NCI-H2081 (cell line): ENCODE data around the gene KDM5A.
"Not testable (repeated sequence)": the region's sequence is repeated elsewhere in the genome, so short reads cannot be mapped to it uniquely, and the experiment has no call there.

ENCODE experiments used
- DNase-seq, 2 experiments: peaks; one replicate each; lab custom pipeline; 2025; lab: John Stamatoyannopoulos, UW

The KDM5A gene

DNA sequence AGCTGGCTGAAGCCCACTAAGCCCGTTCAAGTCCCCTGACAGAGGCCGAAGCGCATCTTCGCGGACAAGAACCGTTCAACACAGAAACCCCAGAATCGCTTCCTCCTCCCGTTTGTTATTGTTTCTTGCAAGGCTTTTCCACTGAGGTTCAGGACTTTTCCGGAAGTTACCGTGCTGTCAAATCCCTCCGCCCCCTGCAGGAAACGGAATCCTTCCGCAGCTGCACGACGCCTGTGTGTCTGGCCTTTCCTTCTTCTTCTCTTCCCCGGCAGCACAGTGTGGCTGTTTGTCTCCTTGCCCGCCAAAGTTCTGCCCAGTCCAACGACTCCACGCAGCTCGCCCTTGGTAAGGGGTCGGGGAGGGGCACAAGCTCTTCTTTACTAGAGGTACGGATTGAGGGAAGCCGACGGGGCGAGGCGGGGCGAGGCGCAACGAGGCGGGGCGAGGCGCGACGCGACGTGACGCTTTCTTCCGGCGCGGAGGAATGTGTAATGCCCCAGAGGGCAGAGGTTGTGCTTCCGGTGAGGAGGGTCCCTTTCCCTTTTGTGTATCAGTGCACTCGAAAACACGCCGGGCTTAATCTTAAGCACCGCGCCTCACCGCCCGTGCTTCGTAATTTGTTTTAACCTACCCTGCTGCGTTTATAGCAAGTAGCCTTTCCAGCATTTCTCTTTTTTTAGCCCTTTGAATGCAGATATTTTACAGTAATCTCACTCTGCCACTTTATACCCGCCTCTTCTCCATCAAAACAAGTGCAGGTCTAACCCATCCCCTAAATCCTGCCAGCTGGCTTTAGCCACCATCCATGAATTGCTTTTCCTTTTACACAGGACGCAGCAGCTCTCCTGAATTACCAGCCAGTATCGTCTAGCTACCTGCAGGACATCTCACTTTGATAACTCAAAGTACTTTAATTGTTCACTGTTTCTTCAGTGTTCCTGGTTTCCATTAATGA lies at the start of gene KDM5A:
TSS of gene KDM5A (minus strand) at position 179 of the 955 bp plus-strand sequence. CDS start 229 bp downstream, outside the sequence.
- no peak for DNase-seq

- DNase-seq: not testable (repeated sequence)
These were observed 46.6 kb upstream of the KDM5A start for GRCh38 chr12:435737-436136.

- DNase-seq: no peak
These were observed 33.4 kb upstream of the KDM5A start for GRCh38 chr12:422526-422925.

DNA sequence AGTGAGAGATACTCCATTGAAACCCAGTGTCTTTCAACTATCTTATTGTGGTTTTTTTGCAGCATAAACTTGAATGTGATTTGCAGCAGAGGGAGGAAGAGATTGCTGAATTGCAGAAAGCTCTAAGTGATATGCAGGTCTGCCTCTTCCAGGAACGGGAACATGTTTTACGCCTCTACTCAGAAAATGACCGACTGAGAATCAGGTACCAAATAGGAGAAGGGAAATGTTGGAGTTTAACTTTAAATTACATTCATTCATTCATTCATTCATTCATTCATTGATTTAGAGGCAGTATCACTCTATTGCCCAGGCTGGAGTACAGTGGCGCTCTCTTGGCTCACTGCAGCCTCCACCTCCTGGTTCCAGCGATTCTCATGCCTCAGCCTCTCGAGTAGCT lies 29.3 kb upstream of the KDM5A start:
- no peak for DNase-seq

DNA sequence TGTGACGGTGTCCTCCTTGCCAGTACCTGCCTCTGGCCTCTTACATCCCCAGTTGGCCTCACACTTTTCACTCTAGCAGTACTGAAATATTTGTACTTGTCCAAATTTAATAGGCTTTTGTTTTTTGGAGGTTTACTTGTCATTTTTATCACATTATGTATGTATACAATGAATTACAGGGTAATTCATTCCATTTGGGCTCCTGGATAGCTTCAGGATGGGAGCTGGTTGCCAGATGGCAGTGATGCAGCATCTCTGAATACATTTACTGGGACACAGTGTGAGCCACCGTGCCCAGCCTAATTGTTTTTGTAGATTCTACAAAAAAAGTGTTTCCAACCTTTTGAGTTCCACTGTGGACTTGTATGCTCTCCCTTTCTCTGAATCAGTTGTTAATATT lies 25.7 kb upstream of the KDM5A start:
- DNase-seq: no peak

- DNase-seq: no peak
These were observed 12.9 kb upstream of the KDM5A start for GRCh38 chr12:402029-402389.

DNA sequence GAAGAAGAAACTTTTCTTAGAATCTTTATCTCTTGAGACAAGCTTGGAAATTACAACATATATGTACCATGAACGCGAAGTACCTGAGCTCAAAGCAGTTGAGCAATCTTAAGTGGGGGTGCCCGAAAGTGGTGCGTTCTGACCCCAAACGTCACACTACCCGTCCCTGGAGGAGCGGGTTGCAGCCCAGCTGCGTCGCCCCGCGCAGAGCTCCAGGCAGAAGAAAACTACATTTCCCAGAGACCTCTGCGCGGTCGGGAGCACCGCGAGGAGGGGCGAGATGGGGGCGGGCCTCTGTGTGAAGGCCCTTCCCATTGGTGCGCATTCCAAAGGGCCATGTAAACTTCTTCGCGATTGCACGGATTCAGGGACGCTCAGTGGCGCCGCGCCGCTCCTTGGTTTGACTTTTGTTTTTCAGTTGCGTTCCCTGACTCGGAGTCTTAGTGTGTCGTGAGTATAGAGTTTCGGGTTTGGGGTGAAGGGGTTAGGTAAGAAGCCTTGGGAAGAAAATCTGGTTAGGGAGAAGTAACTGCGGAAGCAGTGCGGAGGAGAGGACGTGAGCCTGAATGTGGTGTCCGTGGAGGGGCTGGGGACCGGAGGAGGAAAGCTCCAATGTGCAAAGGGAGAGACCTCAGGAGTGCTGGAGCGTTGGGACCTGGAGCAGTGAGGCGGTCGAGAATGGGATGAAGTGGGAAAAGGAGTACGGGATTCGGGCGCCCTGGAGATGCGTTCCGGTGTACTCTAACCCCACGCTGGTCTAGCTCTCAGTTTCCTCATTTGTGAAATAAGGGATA lies 12.3 kb upstream of the KDM5A start, which contains the start of gene CCDC77:
TSS of gene CCDC77 (plus strand) at position 410 of the 794 bp plus-strand sequence. CDS start 7,740 bp downstream, outside the sequence.
- no peak for DNase-seq

DNA sequence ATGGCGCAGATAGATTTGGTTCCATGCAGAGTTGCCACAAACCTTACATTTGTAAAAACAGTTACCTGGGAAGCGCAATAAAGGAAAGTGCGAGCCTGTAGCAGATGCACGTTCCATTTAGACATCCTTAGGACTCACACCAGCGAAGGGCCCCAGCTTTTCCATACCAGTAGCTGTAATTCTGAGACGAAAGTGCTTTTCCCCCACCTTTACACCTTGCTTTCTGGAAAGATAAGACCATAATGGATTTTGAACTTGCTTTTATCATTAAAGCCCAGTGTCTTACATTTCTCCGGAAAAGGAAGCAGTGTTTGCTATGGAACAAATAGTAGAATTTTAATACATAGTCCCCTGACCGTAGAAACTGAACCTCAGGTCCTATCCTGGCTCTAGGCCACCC lies 11.7 kb upstream of the KDM5A start:
- no peak for DNase-seq

- no peak for DNase-seq
These were observed 479 bp downstream of the KDM5A start for GRCh38 chr12:388541-389141.

- DNase-seq: no peak
These were observed 1.1 kb downstream of the KDM5A start for GRCh38 chr12:388012-388411.

GRCh38 chr12:386651-387050 lies 2.5 kb downstream of the KDM5A start:
- DNase-seq: no peak

- DNase-seq: not testable (repeated sequence)
These were observed 18.2 kb downstream of the KDM5A start for GRCh38 chr12:370739-371485.

- DNase-seq: no peak
These were observed 21.1 kb downstream of the KDM5A start for GRCh38 chr12:367972-368371.

- no peak for DNase-seq
These were observed 22.3 kb downstream of the KDM5A start for GRCh38 chr12:366820-367219.

GRCh38 chr12:359091-359490 lies 30.0 kb downstream of the KDM5A start:
- no peak for DNase-seq

- no peak for DNase-seq
These were observed 32.7 kb downstream of the KDM5A start for GRCh38 chr12:356276-356988.

- not testable (repeated sequence) for DNase-seq
These were observed 37.9 kb downstream of the KDM5A start for GRCh38 chr12:351197-351596.

GRCh38 chr12:349625-350024 lies 39.5 kb downstream of the KDM5A start:
- not testable (repeated sequence) for DNase-seq

- DNase-seq: not testable (repeated sequence)
These were observed 46.1 kb downstream of the KDM5A start for GRCh38 chr12:343036-343435.

GRCh38 chr12:337039-337438 lies 52.1 kb downstream of the KDM5A start:
- DNase-seq: no peak

GRCh38 chr12:334125-334524 lies 55.0 kb downstream of the KDM5A start:
- DNase-seq: no peak
